ENCODE measurements around the gene YEATS2. TPM values are rescaled to one million over a fixed set of nuclear protein-coding genes. Genes with fewer than 3 reads are reported as not detected.

The YEATS2 gene
- total and polyA plus RNA-seq, 2 experiments from 2014 or later, result 15.2 to 72.8 TPM

Other genes with a start within 250 kb of the YEATS2 start
- 0.12 TPM in 1 of 2 replicates, not detected in the other for gene KLHL6, start 142.1 kb upstream of the YEATS2 start, total RNA-seq (2014; rRNA removed; shearing (Covaris generic))
- gene KLHL6, start 142.1 kb upstream of the YEATS2 start, polyA plus RNA-seq (2016; fragmentation: Nextera tagmentation; extraction: Ambion mirVana), result 0.05 TPM in 1 of 2 replicates, not detected in the other
- gene KLHL24, start 62.2 kb upstream of the YEATS2 start, total RNA-seq (2014; rRNA removed; shearing (Covaris generic)), result 31.8 and 51.0 TPM in 2 replicates
- gene KLHL24, start 62.2 kb upstream of the YEATS2 start, polyA plus RNA-seq (2016; fragmentation: Nextera tagmentation; extraction: Ambion mirVana), result 5.9 and 8.2 TPM in 2 replicates
- 8.2 and 10.6 TPM in 2 replicates for gene MAP6D1, start 127.8 kb downstream of the YEATS2 start, total RNA-seq (2014; rRNA removed; shearing (Covaris generic))
- 1.1 and 2.6 TPM in 2 replicates for gene MAP6D1, start 127.8 kb downstream of the YEATS2 start, polyA plus RNA-seq (2016; fragmentation: Nextera tagmentation; extraction: Ambion mirVana)
- gene PARL, start 187.1 kb downstream of the YEATS2 start, total RNA-seq (2014; rRNA removed; shearing (Covaris generic)), result 65.7 and 67.5 TPM in 2 replicates
- gene PARL, start 187.1 kb downstream of the YEATS2 start, polyA plus RNA-seq (2016; fragmentation: Nextera tagmentation; extraction: Ambion mirVana), result 78.7 and 82.7 TPM in 2 replicates

All from GM23338 (cell line).